SKM-1 treated with dmso at 0.1 percent for 144 hours (cell line): Measurements from ENCODE around the gene RALBP1.

Experiments
- DNase-seq: peaks from one replicate; lab custom pipeline; 2025; ENCODE audit not compliant: unreplicated experiment; lab: John Stamatoyannopoulos, UW

The RALBP1 gene

GRCh38 chr18:9586814-9587213 lies 111.5 kb downstream of the RALBP1 start:
- no peak for DNase-seq
